ENCODE data around the gene SIGMAR1. TPM values are rescaled to one million over a fixed set of nuclear protein-coding genes. Genes with fewer than 3 reads are reported as not detected.

The SIGMAR1 gene
- total RNA-seq, 4 donors from 2014 or later = 78.5 to 111 (median 109) TPM

DNA sequence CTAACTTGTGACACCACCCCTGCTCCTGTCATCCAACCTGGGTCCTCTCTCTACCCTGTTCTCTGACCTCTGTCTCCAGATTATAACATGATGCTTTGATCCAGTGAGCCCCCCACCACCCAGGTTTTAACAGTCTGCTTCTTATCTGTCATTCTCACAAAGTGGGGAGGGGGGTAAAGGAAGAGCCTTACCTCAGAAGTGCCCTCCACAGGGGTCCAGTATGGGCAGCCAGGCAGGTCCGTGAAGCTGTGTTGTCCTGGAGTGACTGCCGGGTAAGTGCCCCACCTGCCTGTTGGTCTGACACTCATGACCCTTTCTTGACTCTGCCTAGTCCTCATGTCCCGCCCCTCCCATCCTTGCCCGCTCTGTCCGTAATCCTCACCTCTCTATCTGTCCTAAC, 17.8 kb upstream of the SIGMAR1 start:
- 62% methylated on average over 5 of the region's 5 CpGs for WGBS
- no peak for DNase-seq (ENCODE audit: low spot score in 2 of 2)
- H3K4me3 ChIP-seq = no peak overlapping the region
- TF ChIP-seq POLR2A (IDR thresholded peaks at IDR 0.05) (no peak), EP300 (IDR thresholded peaks at IDR 0.05) (no peak), POLR2AphosphoS5 (IDR thresholded peaks at IDR 0.05) (no peak)
- TF ChIP-seq, protein P1, sequence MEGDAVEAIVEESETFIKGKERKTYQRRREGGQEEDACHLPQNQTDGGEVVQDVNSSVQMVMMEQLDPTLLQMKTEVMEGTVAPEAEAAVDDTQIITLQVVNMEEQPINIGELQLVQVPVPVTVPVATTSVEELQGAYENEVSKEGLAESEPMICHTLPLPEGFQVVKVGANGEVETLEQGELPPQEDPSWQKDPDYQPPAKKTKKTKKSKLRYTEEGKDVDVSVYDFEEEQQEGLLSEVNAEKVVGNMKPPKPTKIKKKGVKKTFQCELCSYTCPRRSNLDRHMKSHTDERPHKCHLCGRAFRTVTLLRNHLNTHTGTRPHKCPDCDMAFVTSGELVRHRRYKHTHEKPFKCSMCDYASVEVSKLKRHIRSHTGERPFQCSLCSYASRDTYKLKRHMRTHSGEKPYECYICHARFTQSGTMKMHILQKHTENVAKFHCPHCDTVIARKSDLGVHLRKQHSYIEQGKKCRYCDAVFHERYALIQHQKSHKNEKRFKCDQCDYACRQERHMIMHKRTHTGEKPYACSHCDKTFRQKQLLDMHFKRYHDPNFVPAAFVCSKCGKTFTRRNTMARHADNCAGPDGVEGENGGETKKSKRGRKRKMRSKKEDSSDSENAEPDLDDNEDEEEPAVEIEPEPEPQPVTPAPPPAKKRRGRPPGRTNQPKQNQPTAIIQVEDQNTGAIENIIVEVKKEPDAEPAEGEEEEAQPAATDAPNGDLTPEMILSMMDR (IDR thresholded peaks at IDR 0.05) = no peak
- H3K4me1 ChIP-seq = peaks cover 79% of the 10 kb centered on the region
- no peaks in the 10 kb centered on the region for H3K27me3 ChIP-seq
- peaks cover 13% of the 10 kb centered on the region for H3K36me3 ChIP-seq
- no peaks in the 10 kb centered on the region for H3K9me3 ChIP-seq
- H3K27ac ChIP-seq = peak overlapping the region; percentile 71

DNA sequence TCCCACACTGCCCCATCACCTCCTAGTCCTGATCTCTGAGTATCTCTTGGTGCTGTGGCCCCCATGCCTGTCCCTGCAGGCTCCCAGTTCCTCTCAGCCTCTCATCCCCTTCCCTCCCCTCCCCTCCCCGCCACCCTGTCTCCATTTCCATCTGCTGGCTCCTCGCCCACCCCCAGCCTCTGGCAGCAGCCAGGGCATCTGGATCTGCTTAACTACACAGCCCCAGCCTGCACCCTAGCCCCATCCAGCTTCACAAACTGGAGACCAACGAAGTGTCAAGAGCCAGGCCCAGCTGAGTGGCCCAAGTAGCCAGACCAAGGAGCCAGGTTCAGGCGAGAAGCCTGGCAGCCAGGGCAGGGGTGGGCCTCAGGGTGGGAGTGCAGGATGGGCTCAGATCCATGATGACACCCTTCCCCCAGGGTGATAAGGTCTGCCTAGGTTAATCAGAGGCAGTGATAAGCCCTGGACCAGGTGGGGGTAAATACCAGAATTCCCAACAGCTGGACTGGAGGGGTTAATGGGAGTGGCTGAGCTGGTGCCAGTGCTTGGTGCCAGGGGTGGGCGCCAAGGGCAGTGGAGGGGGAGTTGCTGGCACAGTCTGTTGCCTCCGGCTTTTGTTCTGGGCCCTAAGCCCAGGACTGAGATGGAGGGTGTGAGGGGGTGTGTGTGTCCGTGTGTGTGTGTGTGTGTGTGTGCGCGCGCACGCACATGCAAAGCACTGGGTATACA, 16.9 kb upstream of the SIGMAR1 start:
- Histone ChIP-seq H3K27me3 (no peaks in the 10 kb centered on the region), H3K36me3 (peaks cover 9% of the 10 kb centered on the region), H3K9me3 (no peaks in the 10 kb centered on the region), H3K4me1 (peaks cover 73% of the 10 kb centered on the region), H3K27ac (peak overlapping the region; percentile 71), H3K4me3 (no peak overlapping the region)
- TF ChIP-seq, protein P1 (IDR thresholded peaks at IDR 0.05) = no peak
- TF ChIP-seq POLR2A (IDR thresholded peaks at IDR 0.05) (no peak), POLR2AphosphoS5 (IDR thresholded peaks at IDR 0.05) (peak in 2 of 3 donors; percentile 49 to 70), EP300 (IDR thresholded peaks at IDR 0.05) (no peak)
- peak in 1 of 2 donors; percentile 87 for DNase-seq (ENCODE audit: low spot score in 2 of 2)
- WGBS = 16% methylated on average over 11 of the region's 11 CpGs

GRCh38 chr9:34653151-34654072, 15.8 kb upstream of the SIGMAR1 start:
- no peaks in the 10 kb centered on the region for H3K27me3 ChIP-seq
- 37% methylated on average over 11 of the region's 11 CpGs for WGBS
- peak overlapping the region; percentile 71 for H3K27ac ChIP-seq
- H3K9me3 ChIP-seq = no peaks in the 10 kb centered on the region
- H3K36me3 ChIP-seq = peaks cover 20% of the 10 kb centered on the region
- TF ChIP-seq EP300 (IDR thresholded peaks at IDR 0.05) (no peak), POLR2AphosphoS5 (IDR thresholded peaks at IDR 0.05) (no peak)
- DNase-seq (ENCODE audit: low spot score in 2 of 2) = no peak
- peak overlapping the region; percentile 36 for H3K4me3 ChIP-seq
- peaks cover 73% of the 10 kb centered on the region for H3K4me1 ChIP-seq

GRCh38 chr9:34652602-34653000, 15.0 kb upstream of the SIGMAR1 start:
- no peak for DNase-seq (ENCODE audit: low spot score in 2 of 2)
- Histone ChIP-seq H3K36me3 (peaks cover 22% of the 10 kb centered on the region), H3K27ac (peak overlapping the region; percentile 71), H3K9me3 (no peaks in the 10 kb centered on the region), H3K27me3 (no peaks in the 10 kb centered on the region), H3K4me1 (peaks cover 81% of the 10 kb centered on the region), H3K4me3 (peak overlapping the region; percentile 36)
- WGBS = 20% methylated on average over 3 of the region's 5 CpGs
- TF ChIP-seq, protein P1 (IDR thresholded peaks at IDR 0.05) = no peak
- no peak for TF ChIP-seq EP300 (IDR thresholded peaks at IDR 0.05)
- TF ChIP-seq POLR2AphosphoS5 (IDR thresholded peaks at IDR 0.05) = no peak
- no peak for TF ChIP-seq POLR2A (IDR thresholded peaks at IDR 0.05)

GRCh38 chr9:34651876-34652601, 14.5 kb upstream of the SIGMAR1 start, which contains the start of gene IL11RA:
TSS of gene IL11RA (plus strand) at chr9:34652185. CDS start at chr9:34655218, 3,033 bp downstream.
- WGBS = 15% methylated on average over 23 of the region's 24 CpGs
- Histone ChIP-seq H3K27me3 (no peaks in the 10 kb centered on the region), H3K36me3 (peaks cover 18% of the 10 kb centered on the region), H3K27ac (peak within 1 kb of the TSS; percentile 71), H3K9me3 (no peaks in the 10 kb centered on the region), H3K4me1 (peaks cover 83% of the 10 kb centered on the region), H3K4me3 (peak within 1 kb of the TSS; percentile 36)
- DNase-seq (ENCODE audit: low spot score in 2 of 2) = peak; percentile 90 to 94
- TF ChIP-seq POLR2AphosphoS5 (IDR thresholded peaks at IDR 0.05) = peak in 2 of 3 donors; percentile 16 to 25
- TF ChIP-seq POLR2A (IDR thresholded peaks at IDR 0.05) = no peak
- TF ChIP-seq EP300 (IDR thresholded peaks at IDR 0.05) = no peak
- TF ChIP-seq, protein P1 (IDR thresholded peaks at IDR 0.05) = no peak

Data from suprapubic skin (tissue), 4 donors.